Neural cell (in vitro differentiated cells): Measurements from ENCODE around the gene MEIOB. TPM values are rescaled to one million over a fixed set of nuclear protein-coding genes. Genes with fewer than 3 reads are reported as not detected.

Experiments used
- H2AFZ ChIP-seq: fragments of 200-600, 300-800 bp; sonication (generic), shearing (Covaris generic); 2 replicates; pipeline ENCODE4 v1.6.0; 2014; ENCODE audit warnings: low read depth, mild to moderate bottlenecking, antibody characterized with exemption, low read length, moderate library complexity
- H3F3A ChIP-seq: fragments of 200-600 bp; shearing (Covaris generic); 2 replicates; pipeline ENCODE4 v1.6.1; 2016; ENCODE audit warnings: mild to moderate bottlenecking, moderate library complexity, mixed read lengths, antibody characterized with exemption, low read length; ENCODE audit not compliant: insufficient read depth, poor library complexity, severe bottlenecking
- H3K27ac ChIP-seq: fragments of 200-600, 300-800 bp; sonication (generic), shearing (Covaris generic); 2 replicates; pipeline ENCODE4 v1.5.1; 2014; ENCODE audit warnings: mild to moderate bottlenecking, low read length, moderate library complexity
- H3K27me3 ChIP-seq: fragments of 300-800, 200-600 bp; sonication (generic), shearing (Covaris generic); 2 replicates; pipeline ENCODE4 v1.6.0; 2014; ENCODE audit warnings: mild to moderate bottlenecking, low read depth, low read length, moderate library complexity; ENCODE audit not compliant: insufficient read depth
- H3K36me3 ChIP-seq: fragments of 300-800, 200-600 bp; sonication (generic), shearing (Covaris generic); 2 replicates; pipeline ENCODE4 v1.5.1; 2014; ENCODE audit warnings: mild to moderate bottlenecking, antibody characterized with exemption, low read length, moderate library complexity; ENCODE audit not compliant: insufficient read depth
- H3K4me2 ChIP-seq: fragments of 300-800, 200-600 bp; sonication (generic), shearing (Covaris generic); 2 replicates; pipeline ENCODE4 v1.6.0; 2014; ENCODE audit warnings: mild to moderate bottlenecking, low read length
- H3K4me3 ChIP-seq: fragments of 300-800, 200-600 bp; sonication (generic), shearing (Covaris generic); 2 replicates; pipeline ENCODE4 v1.5.1; 2014; ENCODE audit warnings: mild to moderate bottlenecking, low read length, moderate library complexity
- H3K79me2 ChIP-seq: fragments of 200-600 bp; shearing (Covaris generic); replicated peaks from 2 replicates; pipeline ENCODE4 v1.6.0; 2014; ENCODE audit warnings: mild to moderate bottlenecking, low read length, moderate library complexity; ENCODE audit not compliant: insufficient read depth
- H3K9ac ChIP-seq: fragments of 300-800, 200-600 bp; sonication (generic), shearing (Covaris generic); 2 replicates; pipeline ENCODE4 v1.6.1; 2016; ENCODE audit warnings: mild to moderate bottlenecking, low read length, mixed read lengths
- H3K9me2 ChIP-seq: fragments of 200-600 bp; shearing (Covaris generic); 2 replicates; pipeline ENCODE4 v1.6.1; 2016; ENCODE audit warnings: mild to moderate bottlenecking, low read length, mixed read lengths; ENCODE audit not compliant: insufficient read depth
- H3K9me3 ChIP-seq: fragments of 200-600, 300-800 bp; sonication (generic), shearing (Covaris generic); 2 replicates; pipeline ENCODE4 v1.6.1; 2016; ENCODE audit warnings: mild to moderate bottlenecking, mixed run types, low read length, moderate library complexity, mixed read lengths
- H4K20me1 ChIP-seq: fragments of 200-600 bp; shearing (Covaris generic); 2 replicates; pipeline ENCODE4 v1.6.1; 2016; ENCODE audit warnings: mild to moderate bottlenecking, mixed run types; ENCODE audit not compliant: insufficient read depth
- EP300 ChIP-seq: fragments of 450-650 bp; conservative IDR thresholded peaks from 2 replicates; pipeline ENCODE4 v1.6.1; 2014; ENCODE audit warnings: antibody characterized with exemption, mild to moderate bottlenecking, moderate library complexity; ENCODE audit not compliant: poor library complexity, severe bottlenecking
- EZH2 ChIP-seq: fragments of 200-600, 300-800 bp; shearing (Covaris generic), sonication (generic); IDR thresholded peaks from 2 replicates; pipeline ENCODE4 v1.6.1; 2014; ENCODE audit warnings: antibody characterized with exemption, low read length, borderline replicate concordance, mild to moderate bottlenecking; ENCODE audit not compliant: insufficient read depth, poor library complexity, severe bottlenecking
- MXI1 ChIP-seq: fragments of 450-650 bp; conservative IDR thresholded peaks from 2 replicates; pipeline ENCODE4 v1.6.1; 2014; ENCODE audit warnings: antibody characterized with exemption, mild to moderate bottlenecking; ENCODE audit not compliant: poor library complexity, severe bottlenecking
- POLR2AphosphoS5 ChIP-seq: IDR thresholded peaks from 2 replicates; pipeline ENCODE4 v1.6.1; 2012
- RAD21 ChIP-seq: fragments of 450-650 bp; conservative IDR thresholded peaks from 2 replicates; pipeline ENCODE4 v1.6.1; 2014; ENCODE audit warnings: antibody characterized with exemption, mild to moderate bottlenecking, moderate library complexity
- SMC3 ChIP-seq: fragments of 450-650 bp; conservative IDR thresholded peaks from 2 replicates; pipeline ENCODE4 v1.6.1; 2014; ENCODE audit warnings: antibody characterized with exemption, mild to moderate bottlenecking, moderate library complexity; ENCODE audit not compliant: poor library complexity
- TAF1 ChIP-seq: IDR thresholded peaks from 2 replicates; pipeline ENCODE4 v1.6.1; 2012; ENCODE audit warnings: low read depth
- polyA plus RNA-seq: library from polyadenylated mRNA; depleted of rRNA; stranded (reverse); fragments of >200 nt; gene quantifications from 2 replicates; pipeline ENCODE4 v1.2.3, GENCODE V29; 2014
- TF ChIP-seq, protein P1 (sequence below): IDR thresholded peaks from 2 replicates; pipeline ENCODE4 v1.6.1; 2012; ENCODE audit warnings: borderline replicate concordance
- TF ChIP-seq, protein P2 (sequence below): fragments of 450-650 bp; IDR thresholded peaks from 2 replicates; pipeline ENCODE4 v1.5.1; 2014; ENCODE audit warnings: antibody characterized with exemption, mild to moderate bottlenecking, moderate library complexity; ENCODE audit not compliant: poor library complexity, severe bottlenecking

The MEIOB gene
- polyA plus RNA-seq, 1 donor from 2014 or later, result not detected

DNA sequence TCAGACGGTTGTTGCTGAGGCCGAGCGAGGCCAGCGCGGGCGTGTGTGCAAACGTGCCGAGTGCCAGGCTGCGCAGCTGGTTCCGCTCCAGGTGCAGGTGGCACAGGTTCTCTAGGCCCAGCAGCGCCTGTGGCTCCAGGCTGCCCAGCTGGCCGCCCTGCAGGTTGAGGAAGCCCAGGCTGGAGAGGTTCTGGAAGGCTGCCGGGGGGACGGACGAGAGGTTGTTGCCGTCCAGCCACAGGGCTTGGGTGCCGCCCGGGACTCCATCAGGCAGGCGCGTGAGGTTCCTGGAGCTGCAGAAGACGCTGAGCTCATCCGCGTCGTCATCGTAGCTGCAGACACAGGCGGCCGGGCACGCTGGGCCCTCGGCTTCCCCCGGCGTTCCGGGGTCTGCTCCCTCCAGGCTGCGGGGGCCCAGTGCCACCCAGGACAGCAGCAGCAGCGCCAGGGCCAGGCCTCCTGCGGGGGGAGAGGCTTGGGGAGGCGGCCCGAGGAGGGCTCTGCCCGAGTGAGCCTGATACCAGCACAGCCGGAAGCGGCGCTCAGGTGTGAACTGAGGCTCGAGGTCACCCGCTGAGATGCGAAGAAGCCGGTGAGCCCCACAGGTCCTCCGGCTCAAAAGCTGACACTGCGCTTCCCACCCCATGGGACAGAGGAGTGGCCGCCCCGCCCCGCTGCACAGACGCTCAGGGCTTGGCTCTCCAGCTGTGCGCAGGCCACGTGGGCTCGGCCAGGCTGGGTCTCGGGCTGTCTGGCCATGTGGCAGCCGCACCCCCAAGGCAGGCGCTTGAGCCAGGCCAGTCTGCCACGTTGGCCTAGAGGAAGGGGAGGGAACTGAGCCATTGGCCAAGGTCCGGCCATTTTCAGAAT, 79.8 kb downstream of the MEIOB start:
- Histone ChIP-seq H3K36me3 (no peaks in the 10 kb centered on the region), H3K9ac (no peak overlapping the region), H3K27me3 (no peaks in the 10 kb centered on the region), H4K20me1 (no peaks in the 10 kb centered on the region), H3F3A (no peaks in the 10 kb centered on the region), H3K27ac (no peak overlapping the region), H3K4me3 (no peak overlapping the region), H3K9me2 (no peaks in the 10 kb centered on the region), H2AFZ (no peak overlapping the region), H3K79me2 (no peaks in the 10 kb centered on the region), H3K4me2 (no peak overlapping the region), H3K9me3 (no peaks in the 10 kb centered on the region)
- no peak for TF ChIP-seq SMC3
- TF ChIP-seq TAF1, result no peak
- no peak for TF ChIP-seq EP300
- TF ChIP-seq, protein P1, sequence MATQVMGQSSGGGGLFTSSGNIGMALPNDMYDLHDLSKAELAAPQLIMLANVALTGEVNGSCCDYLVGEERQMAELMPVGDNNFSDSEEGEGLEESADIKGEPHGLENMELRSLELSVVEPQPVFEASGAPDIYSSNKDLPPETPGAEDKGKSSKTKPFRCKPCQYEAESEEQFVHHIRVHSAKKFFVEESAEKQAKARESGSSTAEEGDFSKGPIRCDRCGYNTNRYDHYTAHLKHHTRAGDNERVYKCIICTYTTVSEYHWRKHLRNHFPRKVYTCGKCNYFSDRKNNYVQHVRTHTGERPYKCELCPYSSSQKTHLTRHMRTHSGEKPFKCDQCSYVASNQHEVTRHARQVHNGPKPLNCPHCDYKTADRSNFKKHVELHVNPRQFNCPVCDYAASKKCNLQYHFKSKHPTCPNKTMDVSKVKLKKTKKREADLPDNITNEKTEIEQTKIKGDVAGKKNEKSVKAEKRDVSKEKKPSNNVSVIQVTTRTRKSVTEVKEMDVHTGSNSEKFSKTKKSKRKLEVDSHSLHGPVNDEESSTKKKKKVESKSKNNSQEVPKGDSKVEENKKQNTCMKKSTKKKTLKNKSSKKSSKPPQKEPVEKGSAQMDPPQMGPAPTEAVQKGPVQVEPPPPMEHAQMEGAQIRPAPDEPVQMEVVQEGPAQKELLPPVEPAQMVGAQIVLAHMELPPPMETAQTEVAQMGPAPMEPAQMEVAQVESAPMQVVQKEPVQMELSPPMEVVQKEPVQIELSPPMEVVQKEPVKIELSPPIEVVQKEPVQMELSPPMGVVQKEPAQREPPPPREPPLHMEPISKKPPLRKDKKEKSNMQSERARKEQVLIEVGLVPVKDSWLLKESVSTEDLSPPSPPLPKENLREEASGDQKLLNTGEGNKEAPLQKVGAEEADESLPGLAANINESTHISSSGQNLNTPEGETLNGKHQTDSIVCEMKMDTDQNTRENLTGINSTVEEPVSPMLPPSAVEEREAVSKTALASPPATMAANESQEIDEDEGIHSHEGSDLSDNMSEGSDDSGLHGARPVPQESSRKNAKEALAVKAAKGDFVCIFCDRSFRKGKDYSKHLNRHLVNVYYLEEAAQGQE, result no peak
- TF ChIP-seq RAD21, result no peak
- TF ChIP-seq MXI1, result no peak
- no peak for TF ChIP-seq POLR2AphosphoS5
- TF ChIP-seq, protein P2, sequence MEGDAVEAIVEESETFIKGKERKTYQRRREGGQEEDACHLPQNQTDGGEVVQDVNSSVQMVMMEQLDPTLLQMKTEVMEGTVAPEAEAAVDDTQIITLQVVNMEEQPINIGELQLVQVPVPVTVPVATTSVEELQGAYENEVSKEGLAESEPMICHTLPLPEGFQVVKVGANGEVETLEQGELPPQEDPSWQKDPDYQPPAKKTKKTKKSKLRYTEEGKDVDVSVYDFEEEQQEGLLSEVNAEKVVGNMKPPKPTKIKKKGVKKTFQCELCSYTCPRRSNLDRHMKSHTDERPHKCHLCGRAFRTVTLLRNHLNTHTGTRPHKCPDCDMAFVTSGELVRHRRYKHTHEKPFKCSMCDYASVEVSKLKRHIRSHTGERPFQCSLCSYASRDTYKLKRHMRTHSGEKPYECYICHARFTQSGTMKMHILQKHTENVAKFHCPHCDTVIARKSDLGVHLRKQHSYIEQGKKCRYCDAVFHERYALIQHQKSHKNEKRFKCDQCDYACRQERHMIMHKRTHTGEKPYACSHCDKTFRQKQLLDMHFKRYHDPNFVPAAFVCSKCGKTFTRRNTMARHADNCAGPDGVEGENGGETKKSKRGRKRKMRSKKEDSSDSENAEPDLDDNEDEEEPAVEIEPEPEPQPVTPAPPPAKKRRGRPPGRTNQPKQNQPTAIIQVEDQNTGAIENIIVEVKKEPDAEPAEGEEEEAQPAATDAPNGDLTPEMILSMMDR, result no peak
- no peak for TF ChIP-seq EZH2

DNA sequence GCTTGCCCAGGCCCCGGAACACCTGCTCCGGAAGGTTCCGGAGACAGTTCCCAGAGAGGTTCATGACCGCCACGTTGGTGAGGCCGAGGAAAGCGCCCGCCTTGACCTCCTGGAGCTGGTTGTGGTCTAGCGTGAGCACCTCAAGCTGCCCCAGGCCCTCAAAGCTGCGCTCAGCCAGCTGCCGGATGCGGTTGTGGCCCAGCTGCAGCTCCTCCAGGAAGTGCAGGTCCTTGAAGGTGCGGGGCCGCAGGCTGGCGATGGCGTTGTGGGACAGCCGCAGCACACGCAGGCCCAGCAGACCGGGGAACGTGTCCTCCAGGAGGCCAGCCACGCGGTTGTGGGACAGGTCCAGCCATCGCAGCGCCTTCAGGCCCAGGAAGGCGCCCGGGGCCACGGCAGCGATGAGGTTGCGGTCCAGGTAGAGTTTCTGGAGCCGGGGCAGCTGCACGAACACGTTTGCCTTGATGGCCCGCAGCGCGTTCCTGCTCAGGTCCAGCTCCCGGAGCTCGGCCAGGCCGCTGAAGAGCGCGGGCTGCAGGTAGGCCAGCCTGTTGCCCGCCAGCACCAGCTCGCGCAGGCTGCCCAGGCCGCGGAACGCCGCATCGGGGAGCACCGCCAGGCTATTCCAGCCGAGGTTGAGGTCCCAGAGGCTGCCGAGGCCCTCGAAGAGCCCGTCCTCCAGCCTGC, 80.6 kb downstream of the MEIOB start:
- Histone ChIP-seq H3K4me3 (no peak overlapping the region), H3K27me3 (no peaks in the 10 kb centered on the region), H4K20me1 (no peaks in the 10 kb centered on the region), H3K36me3 (no peaks in the 10 kb centered on the region), H3K9ac (no peak overlapping the region), H3K79me2 (no peaks in the 10 kb centered on the region), H3K9me2 (no peaks in the 10 kb centered on the region), H3K9me3 (no peaks in the 10 kb centered on the region), H3F3A (no peaks in the 10 kb centered on the region), H3K27ac (no peak overlapping the region), H2AFZ (no peak overlapping the region), H3K4me2 (no peak overlapping the region)
- TF ChIP-seq POLR2AphosphoS5 (no peak), SMC3 (no peak), EZH2 (no peak), EP300 (no peak), MXI1 (no peak), TAF1 (no peak), RAD21 (no peak)
- TF ChIP-seq, protein P2, result no peak
- TF ChIP-seq, protein P1, result no peak
